ENCODE results near the gene SLC38A10. TPM values are rescaled to one million over a fixed set of nuclear protein-coding genes. Genes with fewer than 3 reads are reported as not detected.

SLC38A10 gene
- total and polyA plus RNA-seq, 12 donors = 17.6 to 190 (median 102) TPM

DNA sequence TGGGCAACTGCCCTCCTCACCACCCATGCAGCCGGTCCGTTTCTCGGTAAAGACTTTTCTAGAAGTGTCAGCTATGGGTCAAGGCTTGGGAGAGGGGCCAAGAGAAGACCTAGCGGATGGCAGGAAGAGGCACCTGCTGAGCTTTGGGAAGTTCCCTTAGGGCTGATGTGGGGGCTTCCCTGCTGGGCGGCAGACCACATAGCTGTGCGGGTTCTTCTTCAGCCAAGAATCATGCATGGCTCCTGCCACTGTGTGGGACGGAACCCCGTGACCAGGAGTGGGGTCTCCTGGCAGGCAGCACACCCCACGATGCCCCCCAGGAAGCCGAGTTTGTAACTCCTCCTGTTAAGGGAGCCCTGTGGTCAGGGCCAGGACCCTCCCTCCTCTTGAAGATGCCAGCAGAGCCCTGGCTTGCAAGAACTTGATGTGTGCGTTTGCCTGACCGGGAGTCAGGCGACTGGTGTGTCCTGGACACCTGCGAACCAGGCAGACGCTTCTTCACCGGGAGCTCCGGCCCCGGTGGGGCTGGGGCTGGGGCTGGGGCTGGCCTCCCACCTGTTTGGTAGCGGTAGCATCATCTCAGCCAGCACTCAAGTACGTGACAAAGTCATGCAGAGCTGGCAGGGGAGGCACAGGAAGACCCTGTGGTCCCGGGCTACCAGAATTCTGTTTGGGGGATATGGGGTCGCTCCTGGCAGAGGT, 17.7 kb upstream of the SLC38A10 start:
- DNase-seq = no peak
- intact Hi-C loops (cut with DNase I) = no loop called here
- Histone ChIP-seq H3K27me3 (no peaks in the 10 kb centered on the region), H3K9me3 (replicated peaks in 1 of 3) (no peaks in the 10 kb centered on the region), H3K4me3 (no peak overlapping the region), H3K27ac (no peak overlapping the region), H3K4me1 (replicated peaks in 1 of 2) (peaks cover 18 to 39% of the 10 kb centered on the region in 2 donors), H3K36me3 (replicated peaks in 1 of 2) (no peaks in the 10 kb centered on the region)
- no peak for TF ChIP-seq CTCF (IDR thresholded peaks at IDR 0.05)
- no peak for TF ChIP-seq POLR2A (IDR thresholded peaks at IDR 0.05)
- 83 to 95% (median 87%) methylated on average over 11 to 22 of the region's 22 CpGs for WGBS, 4 donors

GRCh38 chr17:81311946-81312345, 16.8 kb upstream of the SLC38A10 start:
- intact Hi-C loops (cut with DNase I) = no loop called here
- 78 to 88% (median 81%) methylated on average over 6 to 14 of the region's 14 CpGs for WGBS, 4 donors
- TF ChIP-seq POLR2A (IDR thresholded peaks at IDR 0.05) = no peak
- no peak for TF ChIP-seq CTCF (IDR thresholded peaks at IDR 0.05)

GRCh38 chr17:81310949-81311550, 15.9 kb upstream of the SLC38A10 start:
- H3K4me1 ChIP-seq (replicated peaks in 1 of 2) = peaks cover 18 to 33% of the 10 kb centered on the region in 2 donors
- TF ChIP-seq CTCF (IDR thresholded peaks at IDR 0.05) = no peak
- TF ChIP-seq POLR2A (IDR thresholded peaks at IDR 0.05) = no peak
- H3K9me3 ChIP-seq (replicated peaks in 1 of 3) = no peaks in the 10 kb centered on the region
- intact Hi-C loops (cut with DNase I) = no loop called here
- no peak overlapping the region for H3K27ac ChIP-seq
- DNase-seq = no peak
- H3K27me3 ChIP-seq = no peaks in the 10 kb centered on the region
- 76 to 94% (median 87%) methylated on average over 14 to 19 of the region's 19 CpGs for WGBS, 4 donors
- no peak overlapping the region for H3K4me3 ChIP-seq
- H3K36me3 ChIP-seq (replicated peaks in 1 of 2) = no peaks in the 10 kb centered on the region

More at GRCh38 chr17:81311946-81312345, 16.8 kb upstream of the SLC38A10 start:
- H3K27ac ChIP-seq = no peak overlapping the region
- no peaks in the 10 kb centered on the region for H3K9me3 ChIP-seq (replicated peaks in 1 of 3)
- H3K27me3 ChIP-seq = no peaks in the 10 kb centered on the region
- no peaks in the 10 kb centered on the region for H3K36me3 ChIP-seq (replicated peaks in 1 of 2)
- no peak for DNase-seq
- H3K4me3 ChIP-seq = no peak overlapping the region
- H3K4me1 ChIP-seq (replicated peaks in 1 of 2) = peaks cover 18 to 39% of the 10 kb centered on the region in 2 donors

GRCh38 chr17:81309859-81310839, 15.0 kb upstream of the SLC38A10 start:
- peaks cover 18 to 31% of the 10 kb centered on the region in 2 donors for H3K4me1 ChIP-seq (replicated peaks in 1 of 2)
- intact Hi-C loops (cut with DNase I) = no loop called here
- no peaks in the 10 kb centered on the region for H3K27me3 ChIP-seq
- H3K36me3 ChIP-seq (replicated peaks in 1 of 2) = no peaks in the 10 kb centered on the region
- DNase-seq = no peak
- peak overlapping the region in 1 of 4 donors; percentile 47 for H3K4me3 ChIP-seq
- peak overlapping the region in 3 of 5 donors; percentile 39 to 71 (median 63) for H3K27ac ChIP-seq
- H3K9me3 ChIP-seq (replicated peaks in 1 of 3) = no peaks in the 10 kb centered on the region
- WGBS, 4 donors = 62 to 95% (median 80%) methylated on average over 16 to 36 of the region's 36 CpGs
- TF ChIP-seq POLR2A (IDR thresholded peaks at IDR 0.05) (no peak), CTCF (IDR thresholded peaks at IDR 0.05) (no peak)
